HK-2 (cell line): ENCODE results near the gene CAMP.
A peak's percentile ranks its signal among the peaks of the same experiment; 100 is the strongest.
"Not testable (repeated sequence)": the region's sequence is repeated elsewhere in the genome, so short reads cannot be mapped to it uniquely, and the experiment has no call there.

Source experiments
- DNase-seq: peaks from one replicate; pipeline ENCODE4 v3.0.0-alpha.2; 2018; ENCODE audit not compliant: unreplicated experiment

Gene CAMP

DNA sequence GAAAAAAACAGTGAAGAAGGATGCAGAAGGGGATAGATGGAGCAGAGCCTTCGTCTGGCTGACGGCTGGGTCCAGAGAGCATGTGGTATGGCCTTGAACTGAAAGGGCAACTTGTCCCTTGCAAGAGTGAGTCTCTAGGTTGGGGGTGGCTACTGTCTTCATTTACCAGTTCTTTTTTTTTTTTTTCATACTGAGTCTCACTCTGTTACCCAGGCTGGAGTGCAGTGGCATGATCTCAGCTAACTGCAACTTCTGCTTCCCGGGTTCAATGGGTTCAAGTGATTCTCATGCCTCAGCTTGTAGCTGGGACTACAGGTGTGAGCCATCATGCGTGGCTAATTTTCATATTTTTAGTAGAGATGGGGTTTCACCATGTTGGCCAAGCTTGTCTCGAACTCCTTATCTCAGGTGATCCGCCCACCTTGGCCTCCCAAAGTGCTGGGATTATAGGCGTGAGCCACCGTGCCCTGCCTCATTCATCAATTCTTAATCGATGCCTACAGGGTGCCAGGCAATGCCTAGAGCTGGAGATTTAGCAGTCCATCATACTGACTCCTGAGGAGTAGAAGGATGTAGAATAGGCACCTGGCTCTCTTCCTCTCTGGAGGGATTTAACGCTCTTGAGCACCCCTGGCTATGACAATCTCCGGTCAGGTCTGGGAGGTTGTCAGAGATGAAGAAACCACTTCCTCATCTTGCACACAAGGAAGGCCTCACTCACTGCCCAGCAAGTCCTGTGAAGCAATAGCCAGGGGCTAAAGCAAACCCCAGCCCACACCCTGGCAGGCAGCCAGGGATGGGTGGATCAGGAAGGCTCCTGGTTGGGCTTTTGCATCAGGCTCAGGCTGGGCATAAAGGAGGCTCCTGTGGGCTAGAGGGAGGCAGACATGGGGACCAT lies at the start of gene CAMP:
Gene CAMP, plus strand, starts transcription at position 880 of the 898 bp plus-strand sequence. Its CDS starts 17 bp downstream, at position 897.
- DNase-seq, result peak; percentile 32

GRCh38 chr3:48178072-48178471 lies 45.2 kb upstream of the CAMP start:
- no peak for DNase-seq

DNA sequence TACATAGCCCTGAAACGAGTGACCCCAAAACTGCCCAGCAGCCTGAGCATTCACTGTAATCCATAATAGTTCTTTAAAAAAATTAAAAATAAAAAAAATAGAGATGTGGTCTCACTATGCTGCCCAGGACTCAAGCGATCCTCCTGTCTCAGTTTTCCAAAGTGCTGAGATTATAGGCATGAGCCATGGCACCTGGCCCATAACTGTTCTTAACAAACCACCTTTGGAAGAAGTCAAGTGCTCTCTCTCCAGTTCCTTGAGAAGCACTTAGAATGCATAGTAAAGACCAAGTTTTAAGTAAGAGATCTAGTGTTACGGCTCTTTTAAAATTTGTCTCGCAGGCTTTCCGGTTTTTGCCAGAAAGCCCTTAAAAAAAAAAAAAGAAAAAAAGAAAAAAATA lies 43.3 kb upstream of the CAMP start:
- DNase-seq, result no peak

DNA sequence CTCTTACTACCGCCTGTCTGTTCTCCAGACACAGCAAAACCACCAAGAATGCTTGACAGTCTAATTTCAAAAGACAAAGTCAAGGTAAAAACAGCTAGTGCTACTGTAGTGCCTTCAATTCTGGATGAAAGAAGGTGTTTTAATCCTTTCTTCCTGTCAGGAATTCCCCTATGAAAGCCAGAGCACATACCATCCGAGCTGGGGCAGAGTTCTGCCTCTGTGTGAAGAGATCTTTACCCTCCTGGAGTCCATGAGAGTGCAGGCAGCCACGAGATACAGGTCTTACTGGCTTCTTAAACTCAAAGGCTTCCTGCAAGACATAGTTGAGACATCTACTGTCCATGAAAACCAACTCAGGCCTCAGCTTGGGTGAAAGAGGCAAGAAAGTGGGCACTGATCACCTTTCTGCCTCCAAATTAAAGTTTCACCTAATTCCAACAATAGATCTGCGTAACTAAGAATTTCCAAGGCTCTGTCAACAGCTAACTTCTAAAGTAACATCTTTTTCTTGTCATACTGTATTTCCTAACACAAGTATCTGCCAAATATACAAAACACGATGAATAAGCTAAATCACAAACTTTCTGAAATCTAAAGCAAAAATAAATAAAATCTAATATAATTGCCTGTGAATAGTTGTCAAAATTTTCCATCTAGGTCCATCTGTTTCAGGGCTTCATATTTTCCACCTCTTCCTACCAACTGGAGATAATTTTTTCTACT lies 42.6 kb upstream of the CAMP start:
- DNase-seq, result no peak

DNA sequence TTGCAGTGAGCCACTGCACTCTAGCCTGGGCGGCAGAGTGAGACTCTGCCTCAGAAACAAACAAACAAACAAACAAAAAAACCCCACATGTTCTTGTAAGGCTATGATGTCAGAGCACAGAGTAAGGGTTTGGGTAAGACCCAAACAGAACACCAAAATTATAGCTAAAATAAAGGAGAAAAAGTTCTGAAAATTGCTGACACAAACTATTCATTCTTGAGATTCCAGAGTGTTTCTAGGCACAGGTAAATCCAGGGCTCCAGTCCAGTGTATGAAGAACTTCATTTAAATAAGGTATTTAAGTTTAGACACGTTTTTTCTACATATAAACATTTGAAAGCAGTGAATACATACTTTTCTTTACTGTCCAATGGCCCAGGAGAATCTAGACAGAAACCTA lies 39.0 kb upstream of the CAMP start:
- DNase-seq, result no peak

DNA sequence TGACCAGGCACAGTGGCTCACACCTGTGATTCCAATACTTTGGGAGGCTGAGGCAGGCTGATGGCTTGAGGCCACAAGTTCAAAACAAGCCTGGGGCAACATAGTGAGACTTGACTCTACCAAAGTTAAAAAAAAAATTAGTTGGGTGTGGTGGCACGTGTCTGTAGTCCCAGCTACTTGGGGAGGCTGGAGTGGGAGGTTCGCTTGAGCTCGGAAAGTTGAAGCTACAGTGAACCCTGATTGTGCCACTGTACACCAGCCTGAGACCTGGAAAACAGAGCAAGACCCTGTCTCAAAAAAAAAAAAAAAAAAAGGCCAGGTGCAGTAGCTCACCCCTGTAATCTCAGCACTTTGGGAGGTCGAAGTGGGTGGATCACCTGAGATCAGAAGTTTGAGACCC lies 38.2 kb upstream of the CAMP start:
- no peak for DNase-seq

DNA sequence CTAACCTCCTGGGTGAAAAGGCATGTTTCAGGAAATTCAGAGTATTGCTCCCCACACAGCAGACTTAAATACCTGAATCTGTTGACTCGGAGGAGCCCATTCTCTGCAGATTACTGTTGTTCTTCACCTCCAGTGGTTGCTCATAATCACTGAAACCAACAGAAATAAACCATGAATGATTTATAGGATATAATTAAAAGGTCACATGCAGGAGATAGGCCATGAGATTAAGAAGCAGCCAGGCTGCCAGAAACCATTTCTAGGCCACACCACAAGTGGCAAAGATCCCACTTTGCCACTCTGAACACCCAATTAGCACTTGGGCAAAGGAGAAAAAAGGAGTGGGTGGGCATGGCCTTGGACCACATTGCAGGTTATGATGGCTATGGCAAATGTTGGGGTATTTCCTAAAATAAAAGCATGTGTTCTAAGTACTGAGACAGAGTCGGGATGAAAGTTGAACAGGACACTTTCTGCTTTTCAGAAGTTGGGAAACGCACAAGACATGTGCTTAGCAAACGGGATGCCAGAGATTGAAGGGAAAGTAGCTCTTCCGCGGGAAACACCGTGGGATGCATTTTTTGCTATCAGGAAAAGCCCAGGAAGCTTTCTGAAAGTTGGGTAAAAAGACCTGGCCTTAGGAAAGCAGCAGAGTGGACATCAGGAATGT lies 36.5 kb upstream of the CAMP start:
- no peak for DNase-seq

- DNase-seq, result no peak
These were observed 36.1 kb upstream of the CAMP start for GRCh38 chr3:48187301-48187578.

DNA sequence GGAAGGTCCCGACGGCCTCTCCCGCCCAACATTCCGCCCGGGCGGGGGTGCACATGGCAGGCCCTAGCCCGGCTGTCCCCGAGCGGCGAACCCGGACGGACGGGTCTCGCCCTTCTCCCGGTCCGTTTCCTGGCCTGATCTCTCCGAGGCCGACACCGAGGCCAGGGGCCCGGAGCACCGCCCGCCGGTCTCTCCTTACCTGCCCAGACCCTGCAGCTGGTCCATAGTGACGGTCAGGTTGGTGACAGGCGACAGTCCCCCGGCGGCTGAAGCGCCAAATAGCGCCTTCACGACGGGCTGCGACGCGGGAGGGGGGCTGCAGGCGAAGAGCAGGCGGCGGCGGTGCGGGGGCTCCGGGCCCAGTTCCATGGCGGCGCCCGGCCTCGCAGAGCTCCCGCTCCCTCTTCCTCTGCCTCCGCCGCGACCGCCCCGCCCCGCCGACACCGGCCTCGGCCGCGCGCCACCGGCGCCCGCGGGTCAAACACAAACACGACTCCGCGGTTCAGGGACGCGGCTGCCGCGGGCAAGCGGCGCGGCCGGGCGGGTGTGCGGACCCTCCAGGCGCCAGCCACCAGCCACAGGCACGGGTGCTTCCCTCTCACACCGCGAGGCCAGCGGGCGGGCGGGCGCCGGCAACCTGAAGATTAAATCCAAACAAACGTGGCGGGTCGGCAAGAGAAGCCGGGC lies 35.6 kb upstream of the CAMP start:
- DNase-seq, result no peak

DNA sequence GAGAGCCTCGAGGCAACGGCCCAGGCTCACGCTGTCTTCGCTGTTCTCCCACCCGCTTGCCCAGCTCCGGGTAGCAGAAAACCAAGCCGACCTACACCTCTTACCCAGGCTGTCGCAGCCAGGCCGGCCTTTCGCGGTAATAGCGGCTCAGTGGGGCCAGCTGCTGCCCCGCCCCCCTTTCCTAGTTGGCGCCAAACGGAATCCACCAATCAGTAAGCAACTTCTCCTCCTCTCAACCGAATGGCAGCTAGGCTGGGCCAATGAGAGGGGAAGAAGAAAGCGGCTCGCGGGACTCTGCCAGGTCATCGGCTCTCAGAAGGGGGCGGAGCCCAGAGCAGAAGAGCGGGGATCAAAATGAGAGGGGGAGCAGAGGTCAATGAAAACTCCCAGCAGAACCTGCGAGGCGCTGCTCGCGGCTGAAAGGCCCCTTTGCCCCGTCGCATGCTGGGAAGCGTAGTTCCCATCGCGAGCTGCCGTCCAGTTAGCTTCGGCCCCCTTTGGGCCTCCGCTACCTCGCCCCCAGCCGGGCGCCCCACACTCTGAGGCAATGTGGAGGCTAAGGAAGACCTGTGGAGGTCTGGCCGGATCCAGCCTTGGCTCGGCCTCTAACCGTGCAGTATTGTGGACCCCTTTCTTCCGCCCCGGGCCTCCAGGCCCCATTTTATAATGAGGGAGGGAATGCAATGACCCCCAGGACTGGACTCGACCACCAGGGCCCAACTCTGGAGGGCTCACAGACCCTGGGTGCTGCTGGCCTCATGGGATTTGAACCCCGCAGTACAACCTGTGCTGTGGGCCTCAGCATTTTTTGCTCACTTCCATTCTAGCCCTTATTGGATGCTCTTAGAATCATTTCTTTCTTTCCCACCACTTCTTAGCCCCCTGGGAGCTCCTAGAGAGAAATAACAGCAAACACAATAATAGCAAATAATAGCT lies 34.8 kb upstream of the CAMP start, which contains the start of gene CDC25A:
Gene CDC25A, minus strand, starts transcription at position 152 of the 936 bp plus-strand sequence. CDS start 470 bp downstream, outside the sequence.
- peak; percentile 93 for DNase-seq

GRCh38 chr3:48189321-48189720 lies 34.0 kb upstream of the CAMP start:
- DNase-seq, result no peak

DNA sequence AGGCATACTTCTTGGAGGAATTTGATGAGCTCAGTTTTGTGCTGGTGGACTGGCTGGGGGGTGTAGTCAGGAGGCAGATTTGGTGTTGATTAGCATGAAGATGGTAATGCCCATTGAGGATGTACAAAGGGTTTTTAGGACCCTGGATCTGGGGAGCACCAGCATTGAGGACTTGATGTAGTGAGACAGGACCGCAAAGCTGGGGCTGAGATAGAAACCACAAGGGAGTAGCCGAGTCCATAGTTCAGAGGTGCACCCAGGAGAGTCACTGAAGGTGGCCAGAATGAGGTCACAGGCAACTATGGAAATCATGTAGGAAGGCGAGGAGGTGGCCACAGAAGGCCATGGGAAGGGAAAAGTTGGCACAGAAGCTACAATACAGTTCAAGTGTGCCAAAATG lies 32.4 kb upstream of the CAMP start:
- no peak for DNase-seq

DNA sequence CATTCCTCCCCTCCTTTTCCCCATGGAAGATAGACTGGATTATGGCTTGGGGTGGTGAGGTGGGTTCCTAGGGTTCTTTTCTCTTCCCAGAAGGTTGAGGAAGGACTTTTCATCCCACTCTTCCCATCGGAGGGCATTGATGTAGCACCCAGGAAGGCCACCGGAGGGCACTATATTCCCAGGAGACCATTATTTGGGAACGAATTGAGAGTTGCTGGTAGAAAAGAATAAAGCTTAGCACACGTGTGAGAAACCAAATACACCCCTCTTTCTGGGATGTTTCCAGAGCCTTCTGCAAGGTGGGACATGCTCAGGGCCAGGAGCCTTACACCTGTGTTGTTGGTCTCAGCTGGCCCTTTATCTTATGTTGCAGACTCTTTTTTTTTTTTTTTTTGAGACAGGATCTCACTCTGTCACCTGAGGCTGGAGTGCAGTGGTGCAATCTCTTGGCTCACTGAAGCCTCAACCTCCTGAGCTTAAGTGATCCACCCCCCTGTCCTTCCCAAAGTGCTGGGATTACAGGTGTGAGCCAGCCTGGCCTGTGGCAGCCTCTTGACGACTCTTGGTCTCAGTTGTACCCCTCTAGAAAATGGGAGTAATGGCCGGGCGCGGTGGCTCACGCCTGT lies 28.7 kb upstream of the CAMP start:
- DNase-seq, result peak; percentile 46

GRCh38 chr3:48196611-48197010 lies 26.7 kb upstream of the CAMP start:
- no peak for DNase-seq

DNA sequence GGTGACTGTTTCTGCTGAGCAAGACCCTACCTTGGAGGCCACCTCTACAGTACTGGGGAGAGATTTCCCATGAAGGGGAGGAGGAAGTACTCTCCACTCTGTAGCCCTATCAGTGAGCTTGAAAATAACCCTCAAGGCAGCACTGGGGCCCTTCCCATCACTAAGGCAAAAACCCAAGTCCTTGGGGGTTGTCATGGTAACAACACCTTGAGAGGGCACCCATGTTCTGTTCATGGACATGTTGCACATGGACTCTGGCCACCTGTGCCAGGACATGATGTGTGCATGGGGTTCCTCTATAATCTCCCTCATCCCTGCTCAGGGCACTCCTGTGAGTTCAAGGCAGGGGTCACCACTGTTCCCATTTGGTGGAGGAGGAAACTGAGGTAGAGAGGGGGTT lies 24.2 kb upstream of the CAMP start:
- no peak for DNase-seq

- DNase-seq, result no peak
These were observed 20.7 kb upstream of the CAMP start for GRCh38 chr3:48202632-48203031.

- DNase-seq, result no peak
These were observed 15.2 kb upstream of the CAMP start for GRCh38 chr3:48208076-48208475.

- no peak for DNase-seq
These were observed 13.8 kb upstream of the CAMP start for GRCh38 chr3:48209445-48209844.

DNA sequence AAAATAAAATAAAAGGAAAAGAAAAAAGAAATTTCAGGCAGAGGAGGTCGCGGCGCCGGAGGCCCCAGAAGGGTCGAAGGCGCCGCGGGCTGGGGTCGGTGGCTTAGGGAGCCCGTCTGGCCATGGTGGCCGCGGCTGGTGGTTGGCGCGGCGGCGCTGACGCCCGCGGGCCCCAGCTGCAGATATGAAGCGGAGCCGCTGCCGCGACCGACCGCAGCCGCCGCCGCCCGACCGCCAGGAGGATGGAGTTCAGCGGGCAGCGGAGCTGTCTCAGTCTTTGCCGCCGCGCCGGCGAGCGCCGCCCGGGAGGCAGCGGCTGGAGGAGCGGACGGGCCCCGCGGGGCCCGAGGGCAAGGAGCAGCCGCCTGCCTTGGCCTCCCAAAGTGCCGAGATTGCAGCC lies 12.8 kb upstream of the CAMP start:
- not testable (repeated sequence) for DNase-seq

DNA sequence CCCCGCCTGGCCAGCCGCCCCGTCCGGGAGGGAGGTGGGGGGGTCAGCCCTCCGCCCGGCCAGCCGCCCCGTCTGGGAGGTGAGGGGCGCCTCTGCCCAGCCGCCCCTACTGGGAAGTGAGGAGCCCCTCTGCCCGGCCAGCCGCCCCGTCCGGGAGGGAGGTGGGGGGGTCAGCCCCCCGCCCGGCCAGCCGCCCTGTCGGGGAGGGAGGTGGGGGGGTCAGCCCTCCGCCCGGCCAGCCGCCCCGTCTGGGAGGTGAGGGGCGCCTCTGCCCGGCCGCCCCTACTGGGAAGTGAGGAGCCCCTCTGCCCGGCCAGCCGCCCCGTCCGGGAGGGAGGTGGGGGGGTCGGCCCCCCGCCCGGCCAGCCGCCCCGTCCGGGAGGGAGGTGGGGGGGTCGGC lies 11.5 kb upstream of the CAMP start:
- not testable (repeated sequence) for DNase-seq
